Activated CD4-positive, alpha-beta T cell treated with anti-CD3 and anti-CD28 coated beads, Interleukin-2, amount 10 ng/mL, durations not matched to agents 7 days and 5 days (primary cell): ENCODE measurements around the gene KDSR. TPM values are rescaled to one million over a fixed set of nuclear protein-coding genes. Genes with fewer than 3 reads are reported as not detected.

Source experiments
- CTCF ChIA-PET: fragments of 350-600 bp; sonication (Branson Sonifier 250); formaldehyde crosslinking; loops from one replicate; lab custom pipeline; 2021; ENCODE audit warnings: antibody characterized with exemption; lab: Charles Lee
- POLR2A ChIA-PET: fragments of 350-600 bp; sonication (Branson Sonifier 250); formaldehyde crosslinking; loops from one replicate; lab custom pipeline; 2021; ENCODE audit warnings: antibody characterized with exemption; lab: Charles Lee
- DNase-seq: peaks from one replicate; pipeline ENCODE4 v3.0.0-alpha.2; 2020
- H3K27ac Mint-ChIP-seq: one replicate; pipeline ENCODE4 v1.8.0; 2021; ENCODE audit warnings: mild to moderate bottlenecking, moderate library complexity, mixed read lengths
- H3K27me3 Mint-ChIP-seq: one replicate; pipeline ENCODE4 v1.8.0; 2021; ENCODE audit warnings: mixed read lengths
- H3K36me3 Mint-ChIP-seq: one replicate; pipeline ENCODE4 v1.8.0; 2021; ENCODE audit warnings: low read depth, mixed read lengths
- H3K4me1 Mint-ChIP-seq: one replicate; pipeline ENCODE4 v1.8.0; 2021; ENCODE audit warnings: mixed read lengths
- H3K4me3 Mint-ChIP-seq: one replicate; pipeline ENCODE4 v1.8.0; 2021; ENCODE audit warnings: mild to moderate bottlenecking, moderate library complexity, mixed read lengths
- H3K9me3 Mint-ChIP-seq: one replicate; pipeline ENCODE4 v1.8.0; 2021; ENCODE audit warnings: mixed read lengths
- total RNA-seq, 2 experiments: library from RNA; stranded (reverse); gene quantifications; one replicate each; pipeline ENCODE4 v1.2.3, GENCODE V29; 2021

Gene KDSR
- total RNA-seq, 2 experiments from 2014 or later: 56.1 to 56.6 TPM

DNA sequence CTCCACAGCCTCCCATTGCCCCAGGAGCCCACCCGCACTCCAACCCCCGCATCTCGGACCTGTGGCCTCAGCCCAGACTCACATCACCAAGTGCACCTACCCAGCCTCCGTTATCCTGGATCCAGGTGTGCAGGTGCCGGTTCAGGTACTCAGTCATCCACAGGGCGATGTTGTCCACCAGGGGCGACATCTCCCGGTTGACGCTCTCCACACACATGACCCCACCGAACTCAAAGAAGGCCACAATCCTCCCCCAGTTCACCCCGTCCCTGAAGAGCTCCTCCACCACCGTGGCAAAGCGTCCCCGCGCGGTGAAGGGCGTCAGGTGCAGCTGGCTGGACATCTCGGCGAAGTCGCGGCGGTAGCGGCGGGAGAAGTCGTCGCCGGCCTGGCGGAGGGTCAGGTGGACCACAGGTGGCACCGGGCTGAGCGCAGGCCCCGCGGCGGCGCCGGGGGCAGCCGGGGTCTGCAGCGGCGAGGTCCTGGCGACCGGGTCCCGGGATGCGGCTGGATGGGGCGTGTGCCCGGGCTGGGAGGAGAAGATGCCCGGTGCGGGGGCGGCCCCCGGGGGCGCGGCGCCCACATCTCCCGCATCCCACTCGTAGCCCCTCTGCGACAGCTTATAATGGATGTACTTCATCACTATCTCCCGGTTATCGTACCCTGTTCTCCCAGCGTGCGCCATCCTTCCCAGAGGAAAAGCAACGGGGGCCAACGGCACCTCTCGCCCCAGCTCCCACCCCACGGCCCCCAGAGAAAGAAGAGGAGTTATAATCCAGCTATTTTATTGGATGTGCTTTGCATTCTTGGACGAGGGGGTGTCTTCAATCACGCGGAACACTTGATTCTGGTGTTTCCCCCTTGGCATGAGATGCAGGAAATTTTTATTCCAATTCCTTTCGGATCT, 48.8 kb downstream of the KDSR start:
- H3K4me3 Mint-ChIP-seq: peak overlapping the region; percentile 99
- ChIA-PET CTCF (interaction anchor here (0.5 to 3.4 kb wide), 55 partner anchors 11 to 773 kb away, joined by 3 to 37 read pairs (median 4); partner anchors contain the start of gene KDSR), POLR2A (interaction anchor here (0.6 kb wide), 1 partner anchor 194 kb away, joined by 3 read pairs; no protein-coding TSS in a partner anchor)
- DNase-seq: peak; percentile 88
- H3K27ac Mint-ChIP-seq: peak overlapping the region; percentile 96
- H3K36me3 Mint-ChIP-seq: peaks cover 55% of the 10 kb centered on the region
- no peaks in the 10 kb centered on the region for H3K27me3 Mint-ChIP-seq
- peaks cover 47% of the 10 kb centered on the region for H3K4me1 Mint-ChIP-seq
- H3K9me3 Mint-ChIP-seq: no peaks in the 10 kb centered on the region

DNA sequence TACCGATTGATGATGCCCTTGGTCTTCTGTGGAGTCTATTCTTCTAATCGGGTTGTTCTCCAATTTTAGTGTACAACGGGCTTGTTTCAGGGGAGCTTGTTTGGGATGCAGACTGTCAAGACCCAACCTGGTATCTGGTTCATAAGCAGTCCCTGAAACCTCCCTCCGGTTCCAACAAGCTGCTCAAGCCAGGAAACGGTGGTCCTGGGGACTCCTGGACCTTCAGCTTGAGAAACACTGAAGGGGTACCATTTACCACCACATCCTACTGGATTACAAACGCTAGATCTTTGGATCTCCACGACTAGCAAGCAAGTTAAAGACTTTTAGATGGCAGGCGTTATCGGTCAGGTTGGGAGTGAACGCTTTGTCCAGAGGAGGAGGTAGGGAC, 49.5 kb downstream of the KDSR start:
- ChIA-PET POLR2A (interaction anchor here (0.6 kb wide), 1 partner anchor 183 kb away, joined by 3 read pairs; no protein-coding TSS in a partner anchor), CTCF (interaction anchor here (0.8 to 3.4 kb wide), 43 partner anchors 11 to 305 kb away, joined by 3 to 37 read pairs (median 5); partner anchors contain the start of gene KDSR)
- Mint-ChIP-seq H3K4me1 (peaks cover 47% of the 10 kb centered on the region), H3K36me3 (peaks cover 60% of the 10 kb centered on the region), H3K4me3 (peak overlapping the region; percentile 99), H3K27ac (peak overlapping the region; percentile 89), H3K27me3 (no peaks in the 10 kb centered on the region), H3K9me3 (no peaks in the 10 kb centered on the region)
- DNase-seq: no peak

DNA sequence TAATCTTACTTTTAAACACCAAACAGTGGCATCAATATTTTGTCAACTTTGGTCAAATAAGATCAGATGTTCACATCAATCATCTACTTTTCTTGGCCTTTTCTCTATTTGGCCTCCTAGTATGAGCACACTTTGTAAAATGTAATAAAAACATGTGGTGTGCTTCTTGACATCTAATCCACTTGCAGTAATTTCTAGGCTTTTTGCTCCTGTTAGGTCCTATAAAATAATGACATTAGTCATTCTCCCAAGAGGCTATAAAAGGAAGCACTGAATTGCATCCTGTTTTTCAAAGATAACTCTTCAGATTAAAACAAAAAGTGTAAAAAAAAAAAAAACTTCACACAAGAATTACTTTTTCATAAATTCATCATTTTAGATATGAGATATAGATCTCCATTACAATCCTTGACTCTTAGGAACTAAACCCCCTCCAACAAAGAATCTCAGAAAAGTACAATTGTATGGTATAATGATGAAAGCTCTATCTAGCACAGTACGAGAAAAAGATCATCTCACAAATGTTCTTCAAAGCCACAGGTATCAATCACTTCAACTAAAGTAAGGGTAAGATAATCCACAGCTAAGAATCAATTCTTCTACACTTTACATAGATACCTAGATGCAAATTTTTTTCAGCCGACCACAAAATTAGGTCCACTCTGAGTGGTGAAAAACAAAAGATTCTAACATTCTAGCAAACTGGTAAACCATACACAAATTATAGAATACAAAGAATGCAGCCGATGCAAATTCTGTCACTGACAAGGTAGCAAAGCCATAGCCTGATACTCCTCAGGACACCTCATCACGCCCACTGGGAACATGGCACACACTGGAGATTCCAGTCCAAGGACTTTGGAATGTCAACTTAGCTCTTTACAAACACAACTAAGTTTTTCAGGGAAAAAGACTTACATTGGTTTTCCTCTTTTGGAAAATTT, 50.1 kb downstream of the KDSR start:
- Mint-ChIP-seq H3K4me1 (peaks cover 47% of the 10 kb centered on the region), H3K4me3 (peak overlapping the region; percentile 99), H3K27me3 (no peaks in the 10 kb centered on the region), H3K27ac (peak overlapping the region; percentile 89), H3K36me3 (peaks cover 66% of the 10 kb centered on the region), H3K9me3 (no peaks in the 10 kb centered on the region)
- ChIA-PET POLR2A (interaction anchor here (0.6 kb wide), 1 partner anchor 182 kb away, joined by 3 read pairs; no protein-coding TSS in a partner anchor), CTCF (interaction anchor here (0.9 to 3.4 kb wide), 25 partner anchors 10 to 301 kb away, joined by 3 to 37 read pairs (median 6); no protein-coding TSS in a partner anchor)
- no peak for DNase-seq

GRCh38 chr18:63315876-63316275, 51.1 kb downstream of the KDSR start:
- Mint-ChIP-seq H3K36me3 (peaks cover 74% of the 10 kb centered on the region), H3K4me1 (peaks cover 51% of the 10 kb centered on the region), H3K27me3 (no peaks in the 10 kb centered on the region), H3K9me3 (no peaks in the 10 kb centered on the region), H3K4me3 (peak overlapping the region; percentile 99), H3K27ac (peak overlapping the region; percentile 70)
- ChIA-PET POLR2A (no interaction called here), CTCF (interaction anchor here (0.8 to 1.1 kb wide), 2 partner anchors 18 to 119 kb away, joined by 3 read pairs; no protein-coding TSS in a partner anchor)
- DNase-seq: no peak

DNA sequence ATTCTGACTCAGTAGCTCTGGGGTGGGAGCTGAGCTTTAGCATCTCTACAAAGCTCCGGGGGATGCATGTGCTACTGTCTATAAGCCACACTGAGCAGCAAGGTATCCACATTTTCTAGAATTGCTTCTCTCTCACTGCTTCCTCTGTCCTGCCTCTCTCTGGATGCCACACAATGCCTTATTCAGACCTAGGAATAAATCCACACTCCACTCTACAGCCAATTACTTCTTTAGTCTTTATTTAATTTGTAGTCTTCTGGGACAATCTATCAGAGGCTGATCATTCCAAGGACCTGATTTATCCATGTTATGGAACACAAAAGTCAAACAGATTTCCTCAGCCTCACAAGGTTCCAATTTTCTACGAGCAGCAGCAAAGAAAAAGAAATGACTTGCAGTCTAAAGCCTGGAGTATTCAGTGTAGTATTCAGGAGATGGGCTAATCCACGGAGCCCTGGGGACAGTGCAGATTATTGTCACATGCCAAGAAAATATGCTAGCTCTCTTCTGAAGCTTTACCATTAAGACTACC, 51.8 kb downstream of the KDSR start:
- no peak for DNase-seq
- H3K36me3 Mint-ChIP-seq: peaks cover 80% of the 10 kb centered on the region
- no peaks in the 10 kb centered on the region for H3K27me3 Mint-ChIP-seq
- POLR2A ChIA-PET: no interaction called here
- H3K4me3 Mint-ChIP-seq: peak overlapping the region; percentile 99
- CTCF ChIA-PET: interaction anchor here (0.7 to 1.9 kb wide), 9 partner anchors 8 to 186 kb away, joined by 3 to 7 read pairs (median 3); no protein-coding TSS in a partner anchor
- peak overlapping the region; percentile 37 for H3K27ac Mint-ChIP-seq
- no peaks in the 10 kb centered on the region for H3K9me3 Mint-ChIP-seq
- peaks cover 57% of the 10 kb centered on the region for H3K4me1 Mint-ChIP-seq

GRCh38 chr18:63314062-63314790, 52.8 kb downstream of the KDSR start:
- H3K4me3 Mint-ChIP-seq: peak overlapping the region; percentile 99
- ChIA-PET CTCF (interaction anchor here (0.7 to 1.9 kb wide), 6 partner anchors 8 to 185 kb away, joined by 3 to 7 read pairs (median 3); no protein-coding TSS in a partner anchor), POLR2A (no interaction called here)
- no peaks in the 10 kb centered on the region for H3K9me3 Mint-ChIP-seq
- H3K27me3 Mint-ChIP-seq: no peaks in the 10 kb centered on the region
- peaks cover 84% of the 10 kb centered on the region for H3K36me3 Mint-ChIP-seq
- peak overlapping the region; percentile 68 for H3K27ac Mint-ChIP-seq
- peaks cover 64% of the 10 kb centered on the region for H3K4me1 Mint-ChIP-seq
- no peak for DNase-seq

GRCh38 chr18:63313396-63313917, 53.5 kb downstream of the KDSR start:
- CTCF ChIA-PET: interaction anchor here (1.0 to 1.9 kb wide), 3 partner anchors 38 to 159 kb away, joined by 3 to 7 read pairs (median 5); no protein-coding TSS in a partner anchor
- no peak for DNase-seq
- Mint-ChIP-seq H3K27ac (peak overlapping the region; percentile 48), H3K27me3 (no peaks in the 10 kb centered on the region), H3K9me3 (no peaks in the 10 kb centered on the region), H3K4me1 (peaks cover 68% of the 10 kb centered on the region), H3K4me3 (peak overlapping the region; percentile 99), H3K36me3 (peaks cover 78% of the 10 kb centered on the region)
- POLR2A ChIA-PET: no interaction called here

GRCh38 chr18:63312737-63313395, 54.1 kb downstream of the KDSR start:
- CTCF ChIA-PET: interaction anchor here (1.0 kb wide), 1 partner anchor 39 kb away, joined by 3 read pairs; no protein-coding TSS in a partner anchor
- no peaks in the 10 kb centered on the region for H3K9me3 Mint-ChIP-seq
- no peaks in the 10 kb centered on the region for H3K27me3 Mint-ChIP-seq
- H3K36me3 Mint-ChIP-seq: peaks cover 79% of the 10 kb centered on the region
- no peak overlapping the region for H3K27ac Mint-ChIP-seq
- no peak for DNase-seq
- H3K4me3 Mint-ChIP-seq: peak overlapping the region; percentile 99
- POLR2A ChIA-PET: no interaction called here
- peaks cover 73% of the 10 kb centered on the region for H3K4me1 Mint-ChIP-seq

DNA sequence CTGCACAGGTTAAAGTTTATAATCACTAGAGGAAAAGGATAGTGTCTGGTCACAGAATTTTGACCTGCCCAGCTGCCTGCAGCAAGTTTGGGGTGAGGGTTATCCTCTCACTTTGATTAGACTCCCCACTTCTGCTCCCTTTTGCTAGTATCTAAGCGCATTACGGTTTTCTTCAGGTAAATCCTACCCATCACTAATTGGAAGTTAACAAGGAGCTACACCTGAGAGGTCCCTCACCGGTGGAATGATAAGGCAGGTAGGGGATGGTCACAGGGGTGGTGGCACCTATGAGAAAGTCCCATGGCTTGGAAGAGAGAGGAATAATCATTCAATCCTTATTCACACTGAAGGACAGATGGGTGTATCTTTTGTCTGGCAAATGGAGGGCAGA, 55.0 kb downstream of the KDSR start:
- no peak for DNase-seq
- peaks cover 75% of the 10 kb centered on the region for H3K36me3 Mint-ChIP-seq
- H3K4me1 Mint-ChIP-seq: peaks cover 81% of the 10 kb centered on the region
- no peaks in the 10 kb centered on the region for H3K9me3 Mint-ChIP-seq
- H3K27me3 Mint-ChIP-seq: no peaks in the 10 kb centered on the region
- ChIA-PET POLR2A (no interaction called here), CTCF (interaction anchor here (1.0 kb wide), 2 partner anchors 19 to 175 kb away, joined by 4 read pairs; no protein-coding TSS in a partner anchor)
- H3K27ac Mint-ChIP-seq: no peak overlapping the region
- H3K4me3 Mint-ChIP-seq: no peak overlapping the region

DNA sequence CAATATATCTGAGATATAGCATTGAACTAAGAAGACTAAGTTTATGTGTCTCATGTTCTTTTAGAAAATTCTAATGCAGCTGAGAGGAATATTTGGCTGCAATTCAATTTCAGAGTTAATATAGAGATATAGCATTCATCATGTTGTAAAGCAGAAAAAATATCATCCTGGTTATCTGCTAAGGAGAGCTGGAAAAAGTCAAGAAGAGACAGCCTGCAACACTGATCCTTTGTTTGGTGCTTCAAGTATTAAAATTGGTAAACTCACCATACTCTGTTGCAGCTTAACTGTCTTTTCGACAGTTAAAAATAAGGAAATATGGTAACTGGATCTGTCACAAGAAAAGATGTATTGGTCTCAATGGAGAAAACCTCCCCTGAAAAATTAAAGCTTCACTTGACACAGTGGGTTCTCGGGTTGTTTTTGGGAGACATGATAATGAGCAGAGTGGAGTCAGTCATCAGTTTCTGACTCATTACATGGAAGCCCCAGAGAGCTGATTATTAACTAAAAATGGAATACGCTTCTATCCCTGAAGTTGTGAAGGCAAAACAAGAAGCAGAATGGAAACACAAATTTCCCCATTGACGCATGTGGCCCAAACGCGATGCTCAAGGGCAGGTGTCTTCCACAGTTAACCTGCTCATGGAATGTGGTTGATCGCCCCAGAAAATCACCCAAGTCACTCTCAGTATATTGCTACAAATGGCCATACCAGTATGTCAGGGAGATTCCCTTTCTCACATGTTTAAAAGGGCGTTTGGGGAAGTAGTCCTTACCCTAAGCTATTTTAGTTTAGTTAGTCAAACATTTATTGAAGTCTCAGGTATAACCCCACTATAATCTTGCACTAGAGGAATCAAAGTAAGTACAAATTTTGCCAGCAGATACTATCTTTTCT, 55.6 kb downstream of the KDSR start:
- ChIA-PET CTCF (interaction anchor here (0.8 to 1.2 kb wide), 4 partner anchors 10 to 175 kb away, joined by 3 to 4 read pairs (median 4); no protein-coding TSS in a partner anchor), POLR2A (no interaction called here)
- Mint-ChIP-seq H3K27ac (no peak overlapping the region), H3K27me3 (no peaks in the 10 kb centered on the region), H3K4me3 (no peak overlapping the region), H3K36me3 (peaks cover 76% of the 10 kb centered on the region), H3K9me3 (no peaks in the 10 kb centered on the region), H3K4me1 (peaks cover 87% of the 10 kb centered on the region)
- no peak for DNase-seq
